Measurements from ENCODE around the gene TAAR8. TPM values are rescaled to one million over a fixed set of nuclear protein-coding genes. Genes with fewer than 3 reads are reported as not detected.
A peak's percentile ranks its signal among the peaks of the same experiment; 100 is the strongest.
"Not testable (repeated sequence)": the region's sequence is repeated elsewhere in the genome, so short reads cannot be mapped to it uniquely, and the experiment has no call there.

The TAAR8 gene
- total and polyA plus RNA-seq, 2 donors (not counting 1 experiment from before 2014, with no cell fraction given): not detected

- Histone ChIP-seq H2AFZ (ENCODE audit: insufficient read depth, low read depth, low read length, poor library complexity, severe bottlenecking) (no peak overlapping the region), H3K4me3 (ENCODE audit: control extremely low read depth in 1 of 5, extremely low read depth in 1 of 5, insufficient read depth in 1 of 5, low read depth in 2 of 5, low read length in 4 of 5) (no peak overlapping the region), H3K9ac (ENCODE audit: low read length) (no peak overlapping the region), H3K27ac (ENCODE audit: low read length in 2 of 2) (no peak overlapping the region), H3K36me3 (replicated peaks in 1 of 2; ENCODE audit: control extremely low read depth in 1 of 2, control insufficient read depth in 1 of 2, extremely low read depth in 1 of 2, insufficient read depth in 2 of 2, low read length in 1 of 2) (no peaks in the 10 kb centered on the region), H3K4me1 (ENCODE audit: control insufficient read depth in 2 of 2, insufficient read depth in 2 of 2, low read length in 2 of 2) (no peaks in the 10 kb centered on the region), H3K79me2 (ENCODE audit: control insufficient read depth, insufficient read depth, low read length) (no peaks in the 10 kb centered on the region), H4K20me1 (ENCODE audit: control insufficient read depth, insufficient read depth, low read length, poor library complexity, severe bottlenecking) (no peaks in the 10 kb centered on the region), H3K4me2 (replicated peaks; ENCODE audit: low read depth, low read length, poor library complexity, severe bottlenecking) (no peak overlapping the region), H3K27me3 (replicated peaks in 1 of 4; ENCODE audit: control extremely low read depth in 1 of 4, control insufficient read depth in 3 of 4, insufficient read depth in 4 of 4, low read length in 3 of 4) (peaks cover 0 to 5% (median 1%) of the 10 kb centered on the region in 4 experiments), H3K9me3 (ENCODE audit: control extremely low read depth in 1 of 3, control insufficient read depth in 2 of 3, insufficient read depth in 1 of 3, low read length in 2 of 3) (no peaks in the 10 kb centered on the region)
- peak; percentile 26 for TF ChIP-seq CTCF (IDR thresholded peaks at IDR 0.05)
- no peak for TF ChIP-seq EZH2 (IDR thresholded peaks at IDR 0.05; ENCODE audit: borderline replicate concordance, insufficient read depth, low read depth, low read length, poor library complexity, severe bottlenecking)
- peak; percentile 9 for DNase-seq
- 68% methylated on average over 3 of the region's 3 CpGs for WGBS (ENCODE audit: insufficient coverage)
- ATAC-seq (ENCODE audit: low read depth): peak; percentile 24
- H3K4me3 Mint-ChIP-seq: no peak overlapping the region
- POLR2A ChIA-PET: no interaction called here
- H3K27ac Mint-ChIP-seq: no peak overlapping the region
- intact Hi-C loops (cut with micrococcal nuclease): no loop called here
- CTCF ChIA-PET: interaction anchor here (0.8 to 1.2 kb wide), 3 partner anchors 11 to 216 kb away, joined by 3 to 4 read pairs (median 3); partner anchors contain the start of gene RPS12
- H3K4me1 Mint-ChIP-seq: no peaks in the 10 kb centered on the region
- H3K27me3 Mint-ChIP-seq: peaks cover 14% of the 10 kb centered on the region
- no peaks in the 10 kb centered on the region for H3K9me3 Mint-ChIP-seq (ENCODE audit: insufficient read depth)
These were observed 46.0 kb downstream of the TAAR8 start for GRCh38 chr6:132598473-132598872.

GRCh38 chr6:132600900-132601299, 48.4 kb downstream of the TAAR8 start:
- H3K4me3 Mint-ChIP-seq; H3K4me2 ChIP-seq (replicated peaks; ENCODE audit: low read depth, low read length, poor library complexity, severe bottlenecking); H3K9me3 Mint-ChIP-seq (ENCODE audit: insufficient read depth); POLR2A ChIA-PET; ATAC-seq (ENCODE audit: low read depth); H3K9ac ChIP-seq (ENCODE audit: low read length); intact Hi-C loops (cut with micrococcal nuclease); H3K4me1 ChIP-seq (ENCODE audit: control insufficient read depth in 2 of 2, insufficient read depth in 2 of 2, low read length in 2 of 2); H3K9me3 ChIP-seq (ENCODE audit: control extremely low read depth in 1 of 3, control insufficient read depth in 2 of 3, insufficient read depth in 1 of 3, low read length in 2 of 3); H3K4me3 ChIP-seq (ENCODE audit: control extremely low read depth in 1 of 5, extremely low read depth in 1 of 5, insufficient read depth in 1 of 5, low read depth in 2 of 5, low read length in 4 of 5); H4K20me1 ChIP-seq (ENCODE audit: control insufficient read depth, insufficient read depth, low read length, poor library complexity, severe bottlenecking); CTCF ChIA-PET; H3K79me2 ChIP-seq (ENCODE audit: control insufficient read depth, insufficient read depth, low read length); H3K36me3 ChIP-seq (replicated peaks in 1 of 2; ENCODE audit: control extremely low read depth in 1 of 2, control insufficient read depth in 1 of 2, extremely low read depth in 1 of 2, insufficient read depth in 2 of 2, low read length in 1 of 2); H2AFZ ChIP-seq (ENCODE audit: insufficient read depth, low read depth, low read length, poor library complexity, severe bottlenecking); H3K27ac ChIP-seq (ENCODE audit: low read length in 2 of 2); H3K27me3 ChIP-seq (replicated peaks in 1 of 4; ENCODE audit: control extremely low read depth in 1 of 4, control insufficient read depth in 3 of 4, insufficient read depth in 4 of 4, low read length in 3 of 4); H3K4me1 Mint-ChIP-seq; H3K27ac Mint-ChIP-seq; DNase-seq: not testable (repeated sequence)
- H3K27me3 Mint-ChIP-seq: peaks cover 12% of the 10 kb centered on the region

Small RNAs within 50 kb of the gene (small RNA-seq; reads per million reads assigned to genes)
- gene TAAR7P (ENCODE audit: insufficient read length, low read depth, low replicate concordance): not detected

Other genes starting within 250 kb of the TAAR8 start
- gene MOXD1, start 151.2 kb upstream of the TAAR8 start, total RNA-seq: 6.7 and 7.0 TPM in 2 replicates
- 1.3 and 1.5 TPM in 2 replicates for gene MOXD1, start 151.2 kb upstream of the TAAR8 start, polyA plus RNA-seq
- 221 and 227 TPM in 2 replicates for gene STX7, start 39.6 kb upstream of the TAAR8 start, total RNA-seq
- 70.9 and 78.5 TPM in 2 replicates for gene STX7, start 39.6 kb upstream of the TAAR8 start, polyA plus RNA-seq
- not detected in 2 replicates for gene TAAR9, start 14.4 kb upstream of the TAAR8 start, total RNA-seq
- gene TAAR9, start 14.4 kb upstream of the TAAR8 start, polyA plus RNA-seq: not detected in 2 replicates
- not detected in 2 replicates for gene TAAR6, start 17.6 kb downstream of the TAAR8 start, total RNA-seq
- gene TAAR6, start 17.6 kb downstream of the TAAR8 start, polyA plus RNA-seq: not detected in 2 replicates
- gene TAAR5, start 37.1 kb downstream of the TAAR8 start, total RNA-seq: not detected in 2 replicates
- gene TAAR5, start 37.1 kb downstream of the TAAR8 start, polyA plus RNA-seq: not detected in 2 replicates
- not detected in 2 replicates for gene TAAR2, start 71.6 kb downstream of the TAAR8 start, total RNA-seq
- not detected in 2 replicates for gene TAAR2, start 71.6 kb downstream of the TAAR8 start, polyA plus RNA-seq
- not detected in 2 replicates for gene TAAR1, start 106.5 kb downstream of the TAAR8 start, total RNA-seq
- gene TAAR1, start 106.5 kb downstream of the TAAR8 start, polyA plus RNA-seq: not detected in 2 replicates
- not detected in 2 replicates for gene VNN1, start 161.4 kb downstream of the TAAR8 start, total RNA-seq
- 0.03 and 0.04 TPM in 2 replicates for gene VNN1, start 161.4 kb downstream of the TAAR8 start, polyA plus RNA-seq
- 32.7 and 33.4 TPM in 2 replicates for gene VNN2, start 205.2 kb downstream of the TAAR8 start, total RNA-seq
- gene VNN2, start 205.2 kb downstream of the TAAR8 start, polyA plus RNA-seq: 12.2 and 20.0 TPM in 2 replicates
- 21.4 and 22.8 TPM in 2 replicates for gene SLC18B1, start 246.0 kb downstream of the TAAR8 start, total RNA-seq
- gene SLC18B1, start 246.0 kb downstream of the TAAR8 start, polyA plus RNA-seq: 9.6 and 25.5 TPM in 2 replicates

Data from B cell (primary cell).